ENCODE results near the gene ARFGEF3. TPM values are rescaled to one million over a fixed set of nuclear protein-coding genes. Genes with fewer than 3 reads are reported as not detected.
"Not testable (repeated sequence)": the region's sequence is repeated elsewhere in the genome, so short reads cannot be mapped to it uniquely, and the experiment has no call there.

The ARFGEF3 gene
- total and polyA plus RNA-seq, 2 donors (not counting 1 experiment from before 2014, with no cell fraction given) = under 0.01 to 0.14 TPM

DNA sequence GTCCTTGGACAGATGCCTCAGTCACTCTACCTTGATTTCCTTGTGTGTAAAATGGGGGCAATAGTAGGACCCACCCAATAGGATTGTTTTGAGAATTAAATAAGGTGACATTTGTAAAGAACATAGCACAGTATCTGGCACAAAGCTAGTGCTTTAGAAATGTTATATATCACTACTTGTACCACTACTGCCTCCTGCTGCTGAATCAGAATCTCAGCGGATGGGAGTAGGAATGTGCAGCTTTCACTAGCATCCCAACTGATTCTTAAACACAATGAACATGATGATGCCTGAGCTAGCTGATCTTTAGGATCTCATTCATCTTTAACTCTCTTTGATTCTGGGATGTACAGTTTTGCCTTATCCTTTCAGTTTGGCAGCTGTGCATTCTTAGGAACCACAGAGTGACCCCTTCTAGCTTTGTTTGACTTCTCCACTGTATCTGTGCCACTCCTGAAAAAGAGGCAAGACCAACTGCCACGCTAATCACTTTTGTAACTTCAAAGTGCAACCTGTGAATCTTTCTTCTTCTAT lies 49.4 kb downstream of the ARFGEF3 start:
- Histone ChIP-seq H3K79me2 (ENCODE audit: control insufficient read depth, insufficient read depth, low read length) (no peaks in the 10 kb centered on the region), H4K20me1 (ENCODE audit: control insufficient read depth, extremely low read depth, insufficient read depth, low read length) (no peaks in the 10 kb centered on the region), H3K27me3 (ENCODE audit: control insufficient read depth, insufficient read depth, low read length) (no peaks in the 10 kb centered on the region), H3K9me3 (ENCODE audit: control insufficient read depth, insufficient read depth, low read depth, low read length) (no peaks in the 10 kb centered on the region), H3K27ac (ENCODE audit: insufficient read depth, low read length) (no peak overlapping the region), H3K4me3 (replicated peaks in 1 of 4; ENCODE audit: control extremely low read depth in 1 of 4, insufficient read depth in 1 of 4, low read depth in 3 of 4, low read length in 4 of 4) (no peak overlapping the region), H2AFZ (ENCODE audit: low read length) (no peak overlapping the region), H3K36me3 (ENCODE audit: control insufficient read depth, insufficient read depth, low read length) (no peaks in the 10 kb centered on the region), H3K4me1 (ENCODE audit: control insufficient read depth, extremely low read depth, insufficient read depth, low read length) (no peaks in the 10 kb centered on the region), H3K9ac (ENCODE audit: insufficient read depth, low read length) (no peak overlapping the region), H3K4me2 (ENCODE audit: extremely low read depth, insufficient read depth, low read length) (no peak overlapping the region)
- no peak for DNase-seq (ENCODE audit: low read depth in 2 of 2)
- no peak for TF ChIP-seq EZH2 (IDR thresholded peaks at IDR 0.05; ENCODE audit: low read length, missing control alignments)
- TF ChIP-seq, protein P1, sequence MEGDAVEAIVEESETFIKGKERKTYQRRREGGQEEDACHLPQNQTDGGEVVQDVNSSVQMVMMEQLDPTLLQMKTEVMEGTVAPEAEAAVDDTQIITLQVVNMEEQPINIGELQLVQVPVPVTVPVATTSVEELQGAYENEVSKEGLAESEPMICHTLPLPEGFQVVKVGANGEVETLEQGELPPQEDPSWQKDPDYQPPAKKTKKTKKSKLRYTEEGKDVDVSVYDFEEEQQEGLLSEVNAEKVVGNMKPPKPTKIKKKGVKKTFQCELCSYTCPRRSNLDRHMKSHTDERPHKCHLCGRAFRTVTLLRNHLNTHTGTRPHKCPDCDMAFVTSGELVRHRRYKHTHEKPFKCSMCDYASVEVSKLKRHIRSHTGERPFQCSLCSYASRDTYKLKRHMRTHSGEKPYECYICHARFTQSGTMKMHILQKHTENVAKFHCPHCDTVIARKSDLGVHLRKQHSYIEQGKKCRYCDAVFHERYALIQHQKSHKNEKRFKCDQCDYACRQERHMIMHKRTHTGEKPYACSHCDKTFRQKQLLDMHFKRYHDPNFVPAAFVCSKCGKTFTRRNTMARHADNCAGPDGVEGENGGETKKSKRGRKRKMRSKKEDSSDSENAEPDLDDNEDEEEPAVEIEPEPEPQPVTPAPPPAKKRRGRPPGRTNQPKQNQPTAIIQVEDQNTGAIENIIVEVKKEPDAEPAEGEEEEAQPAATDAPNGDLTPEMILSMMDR (conservative IDR thresholded peaks at IDR 0.05 in 1 of 2, IDR thresholded peaks at IDR 0.05 in 1 of 2; ENCODE audit: low read depth in 1 of 2, low read length in 2 of 2) = no peak

DNA sequence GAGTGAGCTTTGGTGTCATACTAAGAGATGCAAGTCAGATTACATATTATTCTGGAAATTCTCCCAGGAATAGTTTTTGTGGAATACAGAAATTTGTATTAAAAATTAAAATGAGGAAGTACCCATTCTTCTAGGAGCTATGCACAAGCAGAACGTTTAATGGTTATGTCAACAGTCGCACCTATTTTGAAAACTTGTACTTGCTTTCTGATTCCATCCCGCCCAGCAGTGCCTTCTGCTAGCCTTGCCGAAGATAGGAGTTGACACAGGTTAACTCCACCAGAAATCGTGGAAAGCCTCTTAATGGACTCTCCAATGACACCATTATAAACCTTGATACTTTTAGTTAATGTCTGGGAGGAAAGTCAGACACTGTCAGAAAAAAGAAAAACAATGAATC lies 49.9 kb downstream of the ARFGEF3 start:
- Histone ChIP-seq H3K4me1 (ENCODE audit: control insufficient read depth, extremely low read depth, insufficient read depth, low read length) (no peaks in the 10 kb centered on the region), H3K4me3 (replicated peaks in 1 of 4; ENCODE audit: control extremely low read depth in 1 of 4, insufficient read depth in 1 of 4, low read depth in 3 of 4, low read length in 4 of 4) (no peak overlapping the region), H4K20me1 (ENCODE audit: control insufficient read depth, extremely low read depth, insufficient read depth, low read length) (no peaks in the 10 kb centered on the region), H3K27ac (ENCODE audit: insufficient read depth, low read length) (no peak overlapping the region), H2AFZ (ENCODE audit: low read length) (no peak overlapping the region), H3K36me3 (ENCODE audit: control insufficient read depth, insufficient read depth, low read length) (no peaks in the 10 kb centered on the region), H3K79me2 (ENCODE audit: control insufficient read depth, insufficient read depth, low read length) (no peaks in the 10 kb centered on the region), H3K27me3 (ENCODE audit: control insufficient read depth, insufficient read depth, low read length) (no peaks in the 10 kb centered on the region), H3K9ac (ENCODE audit: insufficient read depth, low read length) (no peak overlapping the region), H3K9me3 (ENCODE audit: control insufficient read depth, insufficient read depth, low read depth, low read length) (no peaks in the 10 kb centered on the region), H3K4me2 (ENCODE audit: extremely low read depth, insufficient read depth, low read length) (no peak overlapping the region)
- no peak for TF ChIP-seq EZH2 (IDR thresholded peaks at IDR 0.05; ENCODE audit: low read length, missing control alignments)
- TF ChIP-seq, protein P1 (conservative IDR thresholded peaks at IDR 0.05 in 1 of 2, IDR thresholded peaks at IDR 0.05 in 1 of 2; ENCODE audit: low read depth in 1 of 2, low read length in 2 of 2) = no peak
- no peak for DNase-seq (ENCODE audit: low read depth in 2 of 2)

- H2AFZ ChIP-seq (ENCODE audit: low read length); H3K36me3 ChIP-seq (ENCODE audit: control insufficient read depth, insufficient read depth, low read length); H3K9me3 ChIP-seq (ENCODE audit: control insufficient read depth, insufficient read depth, low read depth, low read length); H4K20me1 ChIP-seq (ENCODE audit: control insufficient read depth, extremely low read depth, insufficient read depth, low read length); DNase-seq (ENCODE audit: low read depth in 2 of 2); H3K79me2 ChIP-seq (ENCODE audit: control insufficient read depth, insufficient read depth, low read length); H3K4me2 ChIP-seq (ENCODE audit: extremely low read depth, insufficient read depth, low read length); H3K9ac ChIP-seq (ENCODE audit: insufficient read depth, low read length); H3K27me3 ChIP-seq (ENCODE audit: control insufficient read depth, insufficient read depth, low read length); H3K27ac ChIP-seq (ENCODE audit: insufficient read depth, low read length); H3K4me1 ChIP-seq (ENCODE audit: control insufficient read depth, extremely low read depth, insufficient read depth, low read length); H3K4me3 ChIP-seq (replicated peaks in 1 of 4; ENCODE audit: control extremely low read depth in 1 of 4, insufficient read depth in 1 of 4, low read depth in 3 of 4, low read length in 4 of 4): not testable (repeated sequence)
Measured at GRCh38 chr6:138212530-138212929, 50.8 kb downstream of the ARFGEF3 start.
